Measurements from ENCODE around the gene DLGAP4. TPM values are rescaled to one million over a fixed set of nuclear protein-coding genes. Genes with fewer than 3 reads are reported as not detected.

Gene DLGAP4
- total and polyA plus RNA-seq, 7 experiments from 2014 or later: 15.0 to 40.2 (median 35.3) TPM

DNA sequence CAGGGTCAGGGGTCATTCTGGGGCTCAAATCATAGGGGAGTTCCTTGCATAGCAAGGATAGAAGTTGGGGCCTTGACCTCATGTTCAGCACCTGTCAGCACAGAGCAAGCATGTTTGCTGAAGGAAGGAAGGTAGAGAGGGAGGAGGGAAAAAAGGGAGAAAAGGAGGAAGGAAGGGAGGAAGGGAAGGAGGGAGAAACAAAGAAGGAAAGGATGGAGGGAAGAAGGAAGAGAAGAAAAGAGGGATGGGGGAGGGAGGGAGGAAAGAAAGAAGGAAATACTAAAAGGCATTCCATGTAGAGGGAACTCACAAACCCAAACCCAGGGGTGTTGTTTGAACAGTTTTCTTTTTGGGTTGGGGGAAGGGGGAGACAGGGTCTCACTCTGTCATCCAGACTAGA lies 80.1 kb downstream of the DLGAP4 start:
- no peak for ATAC-seq
- CTCF ChIA-PET: interaction anchor here (0.6 kb wide), 1 partner anchor 527 kb away, joined by 5 read pairs; no protein-coding TSS in a partner anchor
- no peaks in the 10 kb centered on the region for H3K9me3 ChIP-seq (ENCODE audit: control insufficient read depth in 2 of 3, low read length in 3 of 3)
- no peaks in the 10 kb centered on the region for H3K4me1 Mint-ChIP-seq
- no peaks in the 10 kb centered on the region for H3K36me3 ChIP-seq (ENCODE audit: control insufficient read depth in 2 of 3, insufficient read depth in 3 of 3, low read length in 3 of 3)
- no peak for DNase-seq
- no peak overlapping the region for H3K27ac ChIP-seq (ENCODE audit: low read depth, low read length)
- no peak overlapping the region for H3K4me3 Mint-ChIP-seq
- no peak overlapping the region for H3K4me3 ChIP-seq (ENCODE audit: low read length)
- no peak overlapping the region for H3K27ac Mint-ChIP-seq
- no peaks in the 10 kb centered on the region for H3K4me1 ChIP-seq (ENCODE audit: control insufficient read depth in 2 of 2, insufficient read depth in 2 of 2, low read length in 2 of 2)
- no peaks in the 10 kb centered on the region for H3K27me3 ChIP-seq (ENCODE audit: control insufficient read depth in 2 of 2, insufficient read depth in 2 of 2, low read length in 2 of 2)
- peaks cover 0 to 4% (median 0%) of the 10 kb centered on the region in 11 donors for H3K9me3 Mint-ChIP-seq
- peaks cover 3 to 21% (median 8%) of the 10 kb centered on the region in 5 donors for H3K27me3 Mint-ChIP-seq
- H3K36me3 Mint-ChIP-seq: no peaks in the 10 kb centered on the region
- intact Hi-C loops (cut with micrococcal nuclease): no loop called here
- POLR2A ChIA-PET: no interaction called here

DNA sequence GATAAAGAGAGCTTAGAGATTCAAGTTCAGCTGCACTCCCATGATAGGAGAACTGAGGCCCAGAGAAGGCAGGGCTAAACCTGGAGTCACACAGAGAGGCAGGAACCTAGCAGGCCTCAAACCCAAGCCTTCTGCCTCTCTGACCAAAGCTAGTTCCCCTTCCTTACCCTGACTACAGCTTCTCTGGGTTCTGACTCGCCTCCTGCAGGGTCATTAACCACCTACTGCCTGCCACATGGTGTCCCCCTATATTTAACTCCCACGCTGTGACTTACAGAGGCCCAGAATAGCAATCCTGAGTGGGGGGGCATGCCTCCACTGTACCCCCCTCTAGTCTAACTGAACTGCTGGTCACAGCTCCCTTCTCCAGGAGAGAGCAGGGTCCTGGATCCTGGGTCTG lies 84.1 kb downstream of the DLGAP4 start:
- DNase-seq (no peak), ATAC-seq (no peak)
- Histone ChIP-seq H3K4me1 (ENCODE audit: control insufficient read depth in 2 of 2, insufficient read depth in 2 of 2, low read length in 2 of 2) (no peaks in the 10 kb centered on the region), H3K27me3 (ENCODE audit: control insufficient read depth in 2 of 2, insufficient read depth in 2 of 2, low read length in 2 of 2) (no peaks in the 10 kb centered on the region), H3K36me3 (ENCODE audit: control insufficient read depth in 2 of 3, insufficient read depth in 3 of 3, low read length in 3 of 3) (no peaks in the 10 kb centered on the region), H3K9me3 (ENCODE audit: control insufficient read depth in 2 of 3, low read length in 3 of 3) (no peaks in the 10 kb centered on the region), H3K27ac (ENCODE audit: low read depth, low read length) (no peak overlapping the region), H3K4me3 (ENCODE audit: low read length) (no peak overlapping the region)
- peaks cover 0 to 21% (median 5%) of the 10 kb centered on the region in 5 donors for H3K27me3 Mint-ChIP-seq
- no peak overlapping the region for H3K27ac Mint-ChIP-seq
- no peaks in the 10 kb centered on the region for H3K4me1 Mint-ChIP-seq
- ChIA-PET POLR2A (no interaction called here), CTCF (no interaction called here)
- no peak overlapping the region for H3K4me3 Mint-ChIP-seq
- intact Hi-C loops (cut with micrococcal nuclease): no loop called here
- no peaks in the 10 kb centered on the region for H3K36me3 Mint-ChIP-seq
- peaks cover 0 to 1% (median 0%) of the 10 kb centered on the region in 11 donors for H3K9me3 Mint-ChIP-seq

DNA sequence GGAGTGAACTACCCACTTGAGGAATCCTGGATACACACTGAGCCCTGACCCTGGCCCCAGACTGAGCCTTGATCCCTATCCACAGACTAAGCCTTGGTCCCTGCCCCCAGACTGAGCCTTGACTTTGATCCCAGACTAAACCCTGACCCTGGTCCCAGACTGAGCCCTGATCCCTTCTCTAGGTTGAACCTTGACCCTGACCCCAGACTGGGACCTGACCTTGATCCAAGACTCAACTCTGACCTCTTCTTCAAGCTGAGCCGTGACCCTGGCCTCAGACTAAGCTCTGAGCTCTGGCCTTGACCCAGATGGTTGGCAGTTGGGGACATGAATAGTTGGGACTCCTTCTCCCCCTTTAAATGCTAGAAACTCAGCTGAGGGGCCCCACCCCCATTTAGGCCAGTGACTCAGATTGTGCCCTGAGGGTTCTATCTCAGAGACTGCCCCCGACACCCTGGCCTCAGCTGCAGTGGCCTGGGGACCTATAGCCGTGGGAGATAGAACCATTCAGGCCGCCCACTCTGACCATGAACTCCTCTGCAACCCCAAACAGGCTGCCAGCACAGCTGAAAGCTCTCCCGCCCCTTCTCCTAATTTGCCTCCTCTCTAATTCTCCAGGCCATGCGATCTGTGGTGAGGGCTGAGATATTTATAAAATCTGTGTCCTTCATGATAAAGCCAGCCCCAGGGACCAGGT lies 84.7 kb downstream of the DLGAP4 start:
- ChIA-PET CTCF (interaction anchor here (0.6 kb wide), 1 partner anchor 14 kb away, joined by 3 read pairs; no protein-coding TSS in a partner anchor), POLR2A (no interaction called here)
- H3K36me3 ChIP-seq (ENCODE audit: control insufficient read depth in 2 of 3, insufficient read depth in 3 of 3, low read length in 3 of 3): no peaks in the 10 kb centered on the region
- DNase-seq (no peak), ATAC-seq (no peak)
- no peaks in the 10 kb centered on the region for H3K4me1 ChIP-seq (ENCODE audit: control insufficient read depth in 2 of 2, insufficient read depth in 2 of 2, low read length in 2 of 2)
- H3K27me3 ChIP-seq (ENCODE audit: control insufficient read depth in 2 of 2, insufficient read depth in 2 of 2, low read length in 2 of 2): no peaks in the 10 kb centered on the region
- H3K27ac ChIP-seq (ENCODE audit: low read depth, low read length): no peak overlapping the region
- Mint-ChIP-seq H3K4me3 (no peak overlapping the region), H3K4me1 (no peaks in the 10 kb centered on the region), H3K27me3 (peaks cover 0 to 20% (median 5%) of the 10 kb centered on the region in 5 donors), H3K9me3 (peaks cover 0 to 1% (median 0%) of the 10 kb centered on the region in 11 donors), H3K27ac (no peak overlapping the region), H3K36me3 (no peaks in the 10 kb centered on the region)
- intact Hi-C loops (cut with micrococcal nuclease): no loop called here
- H3K9me3 ChIP-seq (ENCODE audit: control insufficient read depth in 2 of 3, low read length in 3 of 3): no peaks in the 10 kb centered on the region
- H3K4me3 ChIP-seq (ENCODE audit: low read length): no peak overlapping the region

DNA sequence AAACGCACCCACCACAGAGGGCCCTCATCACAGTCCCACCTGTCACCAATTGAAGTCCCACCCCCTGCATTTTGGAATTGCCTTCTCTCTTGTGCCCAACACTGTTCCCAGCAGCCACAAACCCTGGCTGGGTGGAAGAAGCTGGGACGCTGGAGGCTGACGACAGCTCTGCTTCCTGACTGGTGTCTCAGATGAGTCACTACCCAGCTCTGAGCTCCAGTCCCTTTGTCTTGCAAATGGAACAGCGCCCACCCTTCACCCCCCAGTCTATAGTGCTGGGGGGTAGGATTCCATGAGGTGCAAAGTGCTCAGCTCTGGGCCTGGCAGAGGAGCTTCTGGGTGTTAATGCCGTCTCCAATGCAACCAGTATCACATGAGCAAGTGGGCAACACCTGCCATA lies 85.3 kb downstream of the DLGAP4 start:
- intact Hi-C loops (cut with micrococcal nuclease): no loop called here
- Mint-ChIP-seq H3K4me3 (no peak overlapping the region), H3K27ac (no peak overlapping the region), H3K4me1 (peaks cover 0 to 3% (median 0%) of the 10 kb centered on the region in 7 donors), H3K9me3 (peaks cover 0 to 3% (median 0%) of the 10 kb centered on the region in 11 donors), H3K36me3 (no peaks in the 10 kb centered on the region), H3K27me3 (peaks cover 0 to 15% (median 5%) of the 10 kb centered on the region in 5 donors)
- DNase-seq: no peak
- Histone ChIP-seq H3K9me3 (ENCODE audit: control insufficient read depth in 2 of 3, low read length in 3 of 3) (no peaks in the 10 kb centered on the region), H3K36me3 (ENCODE audit: control insufficient read depth in 2 of 3, insufficient read depth in 3 of 3, low read length in 3 of 3) (no peaks in the 10 kb centered on the region), H3K27ac (ENCODE audit: low read depth, low read length) (no peak overlapping the region), H3K4me1 (ENCODE audit: control insufficient read depth in 2 of 2, insufficient read depth in 2 of 2, low read length in 2 of 2) (no peaks in the 10 kb centered on the region), H3K4me3 (ENCODE audit: low read length) (no peak overlapping the region), H3K27me3 (ENCODE audit: control insufficient read depth in 2 of 2, insufficient read depth in 2 of 2, low read length in 2 of 2) (no peaks in the 10 kb centered on the region)
- CTCF ChIA-PET: interaction anchor here (0.6 kb wide), 1 partner anchor 14 kb away, joined by 3 read pairs; no protein-coding TSS in a partner anchor
- no peak for ATAC-seq
- POLR2A ChIA-PET: no interaction called here

DNA sequence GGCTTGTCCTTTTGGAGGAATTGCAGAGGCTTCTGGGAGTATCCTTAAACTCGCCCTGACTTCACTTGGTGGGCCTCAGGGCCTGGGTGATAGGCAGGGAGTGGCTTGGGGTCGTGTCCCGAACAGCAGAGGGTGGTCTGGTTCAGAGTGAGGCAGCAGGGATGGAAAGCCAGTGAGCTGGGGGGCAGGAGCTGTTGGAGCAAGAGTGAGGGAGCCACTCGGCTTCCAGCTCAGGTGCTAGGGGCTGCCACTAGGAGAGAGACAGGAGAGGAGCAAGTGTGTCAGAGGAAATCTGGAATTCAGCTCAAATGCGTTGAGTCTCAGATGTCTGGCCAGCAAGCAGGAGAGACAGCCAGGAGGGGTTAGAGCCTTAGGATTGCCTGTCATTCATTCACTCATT lies 85.8 kb downstream of the DLGAP4 start:
- POLR2A ChIA-PET: no interaction called here
- peaks cover 0 to 15% (median 5%) of the 10 kb centered on the region in 5 donors for H3K27me3 Mint-ChIP-seq
- no peak overlapping the region for H3K27ac Mint-ChIP-seq
- intact Hi-C loops (cut with micrococcal nuclease): no loop called here
- no peak for ATAC-seq
- H3K9me3 Mint-ChIP-seq: peaks cover 0 to 5% (median 0%) of the 10 kb centered on the region in 11 donors
- H3K36me3 Mint-ChIP-seq: no peaks in the 10 kb centered on the region
- Histone ChIP-seq H3K4me3 (ENCODE audit: low read length) (no peak overlapping the region), H3K27me3 (ENCODE audit: control insufficient read depth in 2 of 2, insufficient read depth in 2 of 2, low read length in 2 of 2) (no peaks in the 10 kb centered on the region), H3K27ac (ENCODE audit: low read depth, low read length) (no peak overlapping the region), H3K4me1 (ENCODE audit: control insufficient read depth in 2 of 2, insufficient read depth in 2 of 2, low read length in 2 of 2) (no peaks in the 10 kb centered on the region), H3K9me3 (ENCODE audit: control insufficient read depth in 2 of 3, low read length in 3 of 3) (no peaks in the 10 kb centered on the region), H3K36me3 (ENCODE audit: control insufficient read depth in 2 of 3, insufficient read depth in 3 of 3, low read length in 3 of 3) (no peaks in the 10 kb centered on the region)
- H3K4me3 Mint-ChIP-seq: no peak overlapping the region
- CTCF ChIA-PET: interaction anchor here (0.5 kb wide), 1 partner anchor 281 kb away, joined by 4 read pairs; no protein-coding TSS in a partner anchor
- H3K4me1 Mint-ChIP-seq: peaks cover 0 to 5% (median 0%) of the 10 kb centered on the region in 7 donors
- DNase-seq: no peak

DNA sequence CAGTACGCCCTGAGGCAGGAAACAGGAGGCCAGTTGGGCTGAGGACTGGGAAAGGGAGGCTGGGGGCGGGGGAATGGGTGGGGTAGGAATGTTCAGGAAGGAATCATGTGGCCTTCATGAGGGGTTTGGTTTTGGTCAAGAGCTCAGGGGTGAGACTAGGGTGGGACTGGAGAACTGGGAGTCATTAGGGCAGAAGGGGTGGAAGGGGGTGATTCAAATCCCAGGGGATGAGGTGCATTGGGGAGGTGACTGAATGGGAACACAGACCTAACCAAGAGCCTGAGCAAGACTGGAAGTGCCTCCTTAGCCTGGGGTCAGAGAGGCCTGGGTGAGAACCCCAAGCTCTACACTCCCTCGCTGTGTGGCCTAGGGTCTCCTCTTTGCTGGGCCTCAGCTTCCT lies 86.8 kb downstream of the DLGAP4 start:
- Mint-ChIP-seq H3K4me3 (no peak overlapping the region), H3K27me3 (peaks cover 0 to 15% (median 5%) of the 10 kb centered on the region in 5 donors), H3K4me1 (peaks cover 0 to 5% (median 0%) of the 10 kb centered on the region in 7 donors), H3K9me3 (peaks cover 0 to 5% (median 0%) of the 10 kb centered on the region in 11 donors), H3K36me3 (no peaks in the 10 kb centered on the region), H3K27ac (no peak overlapping the region)
- ChIA-PET CTCF (no interaction called here), POLR2A (no interaction called here)
- Histone ChIP-seq H3K36me3 (ENCODE audit: control insufficient read depth in 2 of 3, insufficient read depth in 3 of 3, low read length in 3 of 3) (no peaks in the 10 kb centered on the region), H3K27me3 (ENCODE audit: control insufficient read depth in 2 of 2, insufficient read depth in 2 of 2, low read length in 2 of 2) (no peaks in the 10 kb centered on the region), H3K9me3 (ENCODE audit: control insufficient read depth in 2 of 3, low read length in 3 of 3) (no peaks in the 10 kb centered on the region), H3K27ac (ENCODE audit: low read depth, low read length) (no peak overlapping the region), H3K4me1 (ENCODE audit: control insufficient read depth in 2 of 2, insufficient read depth in 2 of 2, low read length in 2 of 2) (no peaks in the 10 kb centered on the region), H3K4me3 (ENCODE audit: low read length) (no peak overlapping the region)
- DNase-seq: no peak
- intact Hi-C loops (cut with micrococcal nuclease): no loop called here
- no peak for ATAC-seq

Data from naive thymus-derived CD4-positive, alpha-beta T cell (primary cell).